ENCODE measurements around the gene SDC3.

Gene SDC3

GRCh38 chr1:30845237-30845903 lies 63.2 kb downstream of the SDC3 start:
- Mint-ChIP-seq H3K27ac (no peak overlapping the region), H3K4me1 (no peaks in the 10 kb centered on the region), H3K27me3 (peaks cover 92% of the 10 kb centered on the region), H3K4me3 (no peak overlapping the region), H3K9me3 (no peaks in the 10 kb centered on the region), H3K36me3 (no peaks in the 10 kb centered on the region)
- CTCF ChIA-PET: no interaction called here
- no peak for DNase-seq

- CTCF ChIA-PET: no interaction called here
- no peaks in the 10 kb centered on the region for H3K36me3 Mint-ChIP-seq
- H3K27ac Mint-ChIP-seq: no peak overlapping the region
- H3K27me3 Mint-ChIP-seq: peaks cover 92% of the 10 kb centered on the region
- H3K9me3 Mint-ChIP-seq: no peaks in the 10 kb centered on the region
- DNase-seq: no peak
- H3K4me1 Mint-ChIP-seq: no peaks in the 10 kb centered on the region
- H3K4me3 Mint-ChIP-seq: no peak overlapping the region
These were observed 63.9 kb downstream of the SDC3 start for GRCh38 chr1:30844631-30845030.

- Mint-ChIP-seq H3K4me3 (no peak overlapping the region), H3K9me3 (no peaks in the 10 kb centered on the region), H3K27me3 (peaks cover 88% of the 10 kb centered on the region), H3K27ac (no peak overlapping the region), H3K36me3 (no peaks in the 10 kb centered on the region), H3K4me1 (no peaks in the 10 kb centered on the region)
- no peak for DNase-seq
- CTCF ChIA-PET: interaction anchor here (0.6 kb wide), 1 partner anchor 19 kb away, joined by 4 read pairs; no protein-coding TSS in a partner anchor
These were observed 65.7 kb downstream of the SDC3 start for GRCh38 chr1:30842697-30843354.

GRCh38 chr1:30840904-30841598 lies 67.5 kb downstream of the SDC3 start:
- no peaks in the 10 kb centered on the region for H3K9me3 Mint-ChIP-seq
- H3K4me3 Mint-ChIP-seq: no peak overlapping the region
- peaks cover 81% of the 10 kb centered on the region for H3K27me3 Mint-ChIP-seq
- CTCF ChIA-PET: no interaction called here
- H3K27ac Mint-ChIP-seq: no peak overlapping the region
- DNase-seq: no peak
- H3K4me1 Mint-ChIP-seq: no peaks in the 10 kb centered on the region
- H3K36me3 Mint-ChIP-seq: no peaks in the 10 kb centered on the region

- no peak overlapping the region for H3K27ac Mint-ChIP-seq
- H3K36me3 Mint-ChIP-seq: no peaks in the 10 kb centered on the region
- H3K4me3 Mint-ChIP-seq: no peak overlapping the region
- CTCF ChIA-PET: no interaction called here
- H3K27me3 Mint-ChIP-seq: peaks cover 69% of the 10 kb centered on the region
- no peak for DNase-seq
- no peaks in the 10 kb centered on the region for H3K4me1 Mint-ChIP-seq
- H3K9me3 Mint-ChIP-seq: no peaks in the 10 kb centered on the region
These were observed 68.7 kb downstream of the SDC3 start for GRCh38 chr1:30839827-30840359.

GRCh38 chr1:30838996-30839395 lies 69.6 kb downstream of the SDC3 start:
- Mint-ChIP-seq H3K4me1 (no peaks in the 10 kb centered on the region), H3K27me3 (peaks cover 60% of the 10 kb centered on the region), H3K27ac (no peak overlapping the region), H3K4me3 (no peak overlapping the region), H3K36me3 (no peaks in the 10 kb centered on the region), H3K9me3 (no peaks in the 10 kb centered on the region)
- DNase-seq: no peak
- CTCF ChIA-PET: no interaction called here

- H3K27ac Mint-ChIP-seq: no peak overlapping the region
- no peaks in the 10 kb centered on the region for H3K4me1 Mint-ChIP-seq
- no peaks in the 10 kb centered on the region for H3K36me3 Mint-ChIP-seq
- CTCF ChIA-PET: no interaction called here
- no peak for DNase-seq
- no peak overlapping the region for H3K4me3 Mint-ChIP-seq
- H3K9me3 Mint-ChIP-seq: no peaks in the 10 kb centered on the region
- peaks cover 49% of the 10 kb centered on the region for H3K27me3 Mint-ChIP-seq
These were observed 70.9 kb downstream of the SDC3 start for GRCh38 chr1:30837653-30838052.

- Mint-ChIP-seq H3K4me1 (no peaks in the 10 kb centered on the region), H3K4me3 (no peak overlapping the region), H3K9me3 (no peaks in the 10 kb centered on the region), H3K36me3 (no peaks in the 10 kb centered on the region), H3K27ac (no peak overlapping the region), H3K27me3 (peaks cover 29% of the 10 kb centered on the region)
- DNase-seq: no peak
- CTCF ChIA-PET: no interaction called here
These were observed 74.3 kb downstream of the SDC3 start for GRCh38 chr1:30834253-30834652.

GRCh38 chr1:30830537-30830936 lies 78.0 kb downstream of the SDC3 start:
- Mint-ChIP-seq H3K9me3 (no peaks in the 10 kb centered on the region), H3K4me1 (no peaks in the 10 kb centered on the region), H3K27me3 (peaks cover 47% of the 10 kb centered on the region), H3K4me3 (no peak overlapping the region), H3K36me3 (no peaks in the 10 kb centered on the region), H3K27ac (no peak overlapping the region)
- CTCF ChIA-PET: no interaction called here
- no peak for DNase-seq

- Mint-ChIP-seq H3K9me3 (no peaks in the 10 kb centered on the region), H3K36me3 (no peaks in the 10 kb centered on the region), H3K4me1 (peaks cover 2% of the 10 kb centered on the region), H3K27me3 (peaks cover 53% of the 10 kb centered on the region), H3K4me3 (no peak overlapping the region), H3K27ac (no peak overlapping the region)
- CTCF ChIA-PET: no interaction called here
- DNase-seq: no peak
These were observed 78.7 kb downstream of the SDC3 start for GRCh38 chr1:30829889-30830288.

- DNase-seq: no peak
- Mint-ChIP-seq H3K27ac (no peak overlapping the region), H3K4me3 (no peak overlapping the region), H3K9me3 (no peaks in the 10 kb centered on the region), H3K27me3 (peaks cover 87% of the 10 kb centered on the region), H3K36me3 (peaks cover 1% of the 10 kb centered on the region), H3K4me1 (peaks cover 16% of the 10 kb centered on the region)
- CTCF ChIA-PET: interaction anchor here (0.9 kb wide), 1 partner anchor 34 kb away, joined by 3 read pairs; no protein-coding TSS in a partner anchor
These were observed 83.7 kb downstream of the SDC3 start for GRCh38 chr1:30824736-30825429.

GRCh38 chr1:30823969-30824735 lies 84.4 kb downstream of the SDC3 start:
- H3K27ac Mint-ChIP-seq: no peak overlapping the region
- CTCF ChIA-PET: interaction anchor here (0.6 to 1.2 kb wide), 4 partner anchors 19 to 34 kb away, joined by 3 to 5 read pairs (median 4); no protein-coding TSS in a partner anchor

GRCh38 chr1:30823627-30823968 lies 85.0 kb downstream of the SDC3 start:
- CTCF ChIA-PET: interaction anchor here (0.6 to 1.2 kb wide), 3 partner anchors 19 to 22 kb away, joined by 3 to 5 read pairs (median 4); no protein-coding TSS in a partner anchor
- Mint-ChIP-seq H3K9me3 (no peaks in the 10 kb centered on the region), H3K36me3 (peaks cover 1% of the 10 kb centered on the region), H3K27ac (no peak overlapping the region), H3K4me3 (no peak overlapping the region), H3K27me3 (peaks cover 88% of the 10 kb centered on the region), H3K4me1 (peaks cover 16% of the 10 kb centered on the region)
- DNase-seq: no peak

More at GRCh38 chr1:30823969-30824735, 84.4 kb downstream of the SDC3 start:
- Mint-ChIP-seq H3K4me3 (peak overlapping the region; percentile 42), H3K9me3 (no peaks in the 10 kb centered on the region), H3K36me3 (peaks cover 1% of the 10 kb centered on the region), H3K27me3 (peaks cover 88% of the 10 kb centered on the region), H3K4me1 (peaks cover 16% of the 10 kb centered on the region)
- DNase-seq: peak; percentile 59
